Endothelial cell of umbilical vein (primary cell): Measurements from ENCODE around the gene FBXW9. TPM values are rescaled to one million over a fixed set of nuclear protein-coding genes. Genes with fewer than 3 reads are reported as not detected.

Source experiments
- BruUV-seq: library from RNA; stranded (reverse); fragments of 400-500 nt; replicated peaks from 2 replicates; lab custom pipeline; 2021; lab: Mats Ljungman, UMichigan
- CTCF ChIA-PET: fragments of 300-600, 350-600 bp; sonication (Branson Sonifier 250); formaldehyde crosslinking; loops from one replicate; lab custom pipeline; 2021; ENCODE audit warnings: antibody characterized with exemption, inconsistent platforms; lab: Charles Lee
- POLR2A ChIA-PET: fragments of 300-600, 350-600 bp; sonication (Branson Sonifier 250); formaldehyde crosslinking; loops from one replicate; lab custom pipeline; 2021; ENCODE audit warnings: antibody characterized with exemption, inconsistent platforms; lab: Charles Lee
- DNase-seq: peaks from one replicate; pipeline ENCODE4 v3.0.0-alpha.2; 2011; ENCODE audit warnings: low read depth, low spot score
- FAIRE-seq: peaks from 2 replicates; lab custom pipeline; 2011; peaks lifted over from hg19 to GRCh38; lab: Jason Lieb, UNC
- H2AFZ ChIP-seq: 2 replicates; pipeline ENCODE4 v1.6.0; 2012; ENCODE audit warnings: low read depth, low read length, control low read depth, inconsistent platforms
- H3K27ac ChIP-seq: 2 replicates; pipeline ENCODE4 v1.5.1; 2011; ENCODE audit warnings: low read depth, mild to moderate bottlenecking, control low read depth, low read length, moderate library complexity; ENCODE audit not compliant: insufficient read depth
- H3K27me3 ChIP-seq, 2 experiments: 2 replicates each; pipeline versions ENCODE4 v1.6.0 to v1.6.1; 2011; ENCODE audit warnings: low read length in 2 of 2, mixed read lengths in 1 of 2; ENCODE audit not compliant: control insufficient read depth in 2 of 2, insufficient read depth in 2 of 2
- H3K36me3 ChIP-seq, 2 experiments: 2 replicates in 1 of 2; 3 replicates in 1 of 2; pipeline ENCODE4 v1.5.1; 2011; ENCODE audit warnings: low read length in 2 of 2, mild to moderate bottlenecking in 1 of 2, moderate library complexity in 1 of 2; ENCODE audit not compliant: control insufficient read depth in 2 of 2, insufficient read depth in 2 of 2; ENCODE audit errors: extremely low read depth in 1 of 2
- H3K4me1 ChIP-seq: 3 replicates; pipeline ENCODE4 v1.5.1; 2011; ENCODE audit warnings: mild to moderate bottlenecking, low read length; ENCODE audit not compliant: control insufficient read depth, insufficient read depth; ENCODE audit errors: extremely low read depth
- H3K4me2 ChIP-seq: 2 replicates; pipeline ENCODE4 v1.6.1; 2011; ENCODE audit warnings: low read length, control low read depth, mixed read lengths; ENCODE audit not compliant: insufficient read depth
- H3K4me3 ChIP-seq, 3 experiments: fragments of 200-600 bp in 1 of 3; sonication (generic), shearing (Covaris generic) in 1 of 3; replicated peaks in 1 of 3; 2 replicates each; pipeline ENCODE4 v1.5.1; 2011 to 2016; ENCODE audit warnings: control low read depth in 3 of 3, low read length in 3 of 3, mild to moderate bottlenecking in 2 of 3, inconsistent platforms in 1 of 3, low read depth in 1 of 3, moderate library complexity in 1 of 3; ENCODE audit not compliant: insufficient read depth in 1 of 3
- H3K79me2 ChIP-seq: 2 replicates; pipeline ENCODE4 v1.6.0; 2012; ENCODE audit warnings: low read length, inconsistent platforms; ENCODE audit not compliant: control insufficient read depth, insufficient read depth
- H3K9ac ChIP-seq: replicated peaks from 2 replicates; pipeline ENCODE3; 2011; ENCODE audit warnings: low read length, control low read depth; ENCODE audit not compliant: insufficient read depth; ENCODE audit errors: extremely low read depth
- H3K9me1 ChIP-seq: replicated peaks from 3 replicates; pipeline ENCODE4 v1.6.0; 2011; ENCODE audit warnings: mild to moderate bottlenecking, low read length; ENCODE audit not compliant: control insufficient read depth, insufficient read depth; ENCODE audit errors: extremely low read depth
- H3K9me3 ChIP-seq: replicated peaks from 2 replicates; pipeline ENCODE4 v1.5.1; 2012; ENCODE audit warnings: low read length, inconsistent platforms; ENCODE audit not compliant: control insufficient read depth, insufficient read depth
- H4K20me1 ChIP-seq: replicated peaks from 2 replicates; pipeline ENCODE3; 2011; ENCODE audit warnings: mild to moderate bottlenecking, low read length; ENCODE audit not compliant: control insufficient read depth, insufficient read depth; ENCODE audit errors: extremely low read depth
- CTCF ChIP-seq, 2 donors: IDR thresholded peaks; 1 replicate in 1 of 2; 2 replicates in 1 of 2; pipeline ENCODE4 v1.5.1; 2011; ENCODE audit warnings: low read length in 2 of 2, mild to moderate bottlenecking in 2 of 2, moderate library complexity in 2 of 2, control low read depth in 1 of 2, inconsistent platforms in 1 of 2, low read depth in 1 of 2; ENCODE audit not compliant: insufficient read depth in 1 of 2; ENCODE audit errors: extremely low read depth in 1 of 2
- EZH2 ChIP-seq: IDR thresholded peaks from 2 replicates; pipeline ENCODE4 v1.6.1; 2012; ENCODE audit warnings: borderline replicate concordance, low read depth, mild to moderate bottlenecking, moderate library complexity, low read length, inconsistent platforms; ENCODE audit not compliant: severe bottlenecking
- FOS ChIP-seq: IDR thresholded peaks from 2 replicates; pipeline ENCODE4 v1.6.1; 2011; ENCODE audit warnings: mild to moderate bottlenecking, low read length, moderate library complexity, borderline replicate concordance; ENCODE audit not compliant: insufficient read depth
- GATA2 ChIP-seq: IDR thresholded peaks from 2 replicates; pipeline ENCODE4 v1.7.0; 2011; ENCODE audit warnings: low read depth, mild to moderate bottlenecking, moderate library complexity, mixed read lengths, low read length; ENCODE audit not compliant: insufficient read length, insufficient read depth
- JUN ChIP-seq: IDR thresholded peaks from 2 replicates; pipeline ENCODE4 v1.6.1; 2011; ENCODE audit warnings: borderline replicate concordance, low read depth; ENCODE audit not compliant: insufficient read length, insufficient read depth
- MAX ChIP-seq: IDR thresholded peaks from 2 replicates; pipeline ENCODE4 v1.6.1; 2011; ENCODE audit not compliant: insufficient read depth, insufficient read length
- MYC ChIP-seq: IDR thresholded peaks from one replicate; pipeline ENCODE4 v1.6.1; 2011; ENCODE audit warnings: mild to moderate bottlenecking, low read depth, low read length
- POLR2A ChIP-seq: IDR thresholded peaks from 2 replicates; pipeline ENCODE4 v1.6.1; 2012; ENCODE audit warnings: low read depth, mild to moderate bottlenecking, control low read depth, low read length
- POLR2AphosphoS5 ChIP-seq: IDR thresholded peaks from 2 replicates; pipeline ENCODE4 v1.6.1; 2012; ENCODE audit warnings: low read depth, mild to moderate bottlenecking, control low read depth, low read length, moderate library complexity; ENCODE audit not compliant: insufficient read depth
- dilution Hi-C: fragments of 300-500 bp; cut with MboI; formaldehyde crosslinking; loops from one replicate; pipeline ENCODE4 v1.15.0; 2019; ENCODE audit warnings: low sequenced_read_pairs; ENCODE audit not compliant: extremely low pct_ligation_motif_present
- intact Hi-C: fragments of 100-400 bp; cut with micrococcal nuclease; formaldehyde crosslinking; loops from one replicate; pipeline ENCODE4 v1.10.0; 2022
- polyA plus RNA-seq, 4 experiments: library from polyadenylated mRNA; depleted of rRNA in 3 of 4; stranded (reverse) in 3 of 4; unstranded in 1 of 4; fragments of >200 nt; gene quantifications; 2 replicates each; pipeline versions ENCODE4 v1.2.1 to v1.2.3, GENCODE V29; 2011 to 2012; ENCODE audit warnings: missing spikeins in 1 of 4
- total RNA-seq: library from RNA; stranded (reverse); gene quantifications from 2 replicates; pipeline ENCODE4 v1.2.3, GENCODE V29; 2021

The FBXW9 gene
- total and polyA plus RNA-seq, 2 donors (not counting 3 experiments of a cell fraction or from before 2014, with no cell fraction given): 12.4 to 19.3 TPM

- no TSS peak for BruUV-seq
- no peak for DNase-seq
- TF ChIP-seq EZH2: no peak
- no peak for TF ChIP-seq CTCF (IDR thresholded peaks at IDR 0.05; ENCODE audit: extremely low read depth in 1 of 2, insufficient read depth in 1 of 2, low read depth in 1 of 2, low read length in 2 of 2)
- TF ChIP-seq GATA2: no peak
- TF ChIP-seq MAX: no peak
- no peak for TF ChIP-seq MYC
- no peak for TF ChIP-seq FOS
- no peak for TF ChIP-seq JUN
- no peak for TF ChIP-seq POLR2A
- TF ChIP-seq POLR2AphosphoS5: no peak
- dilution Hi-C loops (no loop called here), intact Hi-C loops (no loop called here)
- POLR2A ChIA-PET: no interaction called here
- no peak overlapping the region for H3K4me2 ChIP-seq
- peaks cover 22 to 58% of the 10 kb centered on the region in 2 experiments for H3K36me3 ChIP-seq
- no peak overlapping the region for H2AFZ ChIP-seq
- no peaks in the 10 kb centered on the region for H3K27me3 ChIP-seq
- no peaks in the 10 kb centered on the region for H4K20me1 ChIP-seq
- no peaks in the 10 kb centered on the region for H3K9me1 ChIP-seq
- no peaks in the 10 kb centered on the region for H3K4me1 ChIP-seq
- FAIRE-seq: no peak
- no peaks in the 10 kb centered on the region for H3K79me2 ChIP-seq
- no peak overlapping the region for H3K9ac ChIP-seq
- H3K27ac ChIP-seq: no peak overlapping the region
- no peak overlapping the region for H3K4me3 ChIP-seq
- H3K9me3 ChIP-seq: no peaks in the 10 kb centered on the region
- CTCF ChIA-PET: interaction anchor here (1.6 kb wide), 1 partner anchor 18 kb away, joined by 4 read pairs; no protein-coding TSS in a partner anchor
Observed at GRCh38 chr19:12705169-12705568, 8.7 kb upstream of the FBXW9 start.
